ENCODE measurements around the gene SFT2D1.

DNA sequence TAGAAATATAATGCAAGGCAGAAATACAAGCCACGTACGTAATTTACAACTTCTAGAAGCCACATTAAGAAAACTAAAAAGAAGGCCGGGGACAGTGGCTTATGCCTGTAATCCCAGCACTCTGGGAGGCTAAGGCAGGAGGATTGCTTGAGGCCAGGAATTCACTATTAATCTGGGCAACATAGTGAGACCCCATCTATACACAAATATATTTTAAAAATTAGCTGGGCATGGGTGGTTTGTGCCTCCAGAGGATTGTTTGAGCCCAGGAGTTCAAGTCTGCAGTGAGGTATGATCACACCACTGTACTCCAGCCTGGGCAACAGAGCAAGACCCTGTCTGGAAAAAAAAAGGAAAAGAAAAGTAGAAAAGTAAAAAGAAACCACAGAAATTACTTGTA is 28.1 kb upstream of the SFT2D1 start:
- TF ChIP-seq YY1 (IDR thresholded peaks at IDR 0.05; ENCODE audit: insufficient read depth, insufficient read length) (no peak), ZNF274 (IDR thresholded peaks at IDR 0.05; ENCODE audit: low read depth, low read length) (no peak), SUZ12 (IDR thresholded peaks at IDR 0.05; ENCODE audit: extremely low read depth, insufficient read depth, insufficient read length) (no peak)
